Heart right ventricle (tissue), 16 donors: ENCODE results near the gene VMO1. TPM values are rescaled to one million over a fixed set of nuclear protein-coding genes. Genes with fewer than 3 reads are reported as not detected.

Experiments used
- ATAC-seq, 8 donors: fragments of 200-7000 bp; cut with Tn5 transposase; one replicate each; pipeline ENCODE4 v1.9.1; 2020; ENCODE audit warnings: mild to moderate bottlenecking in 8 of 8, moderate library complexity in 8 of 8, moderate number of reproducible peaks in 1 of 8
- DNase-seq, 2 donors: peaks; one replicate each; pipeline ENCODE4 v3.0.0-alpha.2; 2020
- H3K27ac ChIP-seq, 10 donors: fragments of 200-600 bp; sonication (generic) in 2 of 10; one replicate each; pipeline versions ENCODE4 v1.5.0 to v1.8.0; 2020 to 2022; ENCODE audit warnings: mild to moderate bottlenecking in 3 of 10
- H3K27me3 ChIP-seq, 7 donors: fragments of 200-600 bp; one replicate each; pipeline ENCODE4 v1.8.0; 2021 to 2022; ENCODE audit warnings: mild to moderate bottlenecking in 2 of 7
- H3K36me3 ChIP-seq, 9 donors: fragments of 200-600 bp; sonication (generic) in 1 of 9; one replicate each; pipeline versions ENCODE4 v1.5.0 to v1.8.0; 2020 to 2022; ENCODE audit warnings: mild to moderate bottlenecking in 2 of 9
- H3K4me1 ChIP-seq, 9 donors: fragments of 200-600 bp; sonication (generic) in 1 of 9; one replicate each; pipeline versions ENCODE4 v1.5.0 to v1.8.0; 2020 to 2022; ENCODE audit warnings: mild to moderate bottlenecking in 4 of 9
- H3K4me3 ChIP-seq, 10 donors: fragments of 200-600 bp; sonication (generic) in 2 of 10; one replicate each; pipeline versions ENCODE4 v1.5.0 to v1.8.0; 2020 to 2022; ENCODE audit warnings: mild to moderate bottlenecking in 7 of 10, moderate library complexity in 2 of 10
- H3K9me3 ChIP-seq, 11 donors: fragments of 200-600 bp in 10 of 11; sonication (generic) in 2 of 11; one replicate each; pipeline versions ENCODE4 v1.5.0 to v1.8.0; 2013 to 2022; ENCODE audit warnings: mild to moderate bottlenecking in 2 of 11, control low read depth in 1 of 11, moderate library complexity in 1 of 11
- WGBS, 2 donors: extraction: QIAGEN DNeasy Blood & Tissue Kit; methylation state at CpG; one replicate each; pipeline ENCODE4 v1.1.7; 2013; ENCODE audit warnings: inconsistent platforms in 1 of 2; 5-methylcytosine and 5-hydroxymethylcytosine counted together
- intact Hi-C, 10 donors: fragments of 100-400 bp; cut with DNase I; formaldehyde crosslinking; loops; one replicate each; pipeline versions ENCODE4 v1.11.1 to v1.14.2; 2022
- long read RNA-seq, 3 donors: library from polyadenylated mRNA; unstranded; transcript quantifications; one replicate each; pipeline ENCODE4 v2.0.0, GENCODE V29; 2020 to 2021
- polyA plus RNA-seq, 2 donors: library from polyadenylated mRNA; stranded (reverse); fragments of 200-250 nt; gene quantifications; one replicate each; pipeline ENCODE4 v1.2.3, GENCODE V29; 2013
- total RNA-seq, 10 donors: library from RNA; stranded (reverse); fragmentation: NEBNext Ultra II Directional in 3 of 10; extraction: Animal tissue kit (Norgen Biotek cat#: 25700) in 3 of 10; gene quantifications; one replicate each; pipeline versions ENCODE4 v1.2.1 to v1.2.4, GENCODE V29; 2021 to 2023
- TF ChIP-seq, protein P1 (sequence below), 9 donors: fragments of 200-600 bp; sonication (generic) in 2 of 9; IDR thresholded peaks; one replicate each; pipeline versions ENCODE4 v1.5.0 to v1.8.0; 2021 to 2022; ENCODE audit warnings: antibody characterized with exemption in 9 of 9, mild to moderate bottlenecking in 5 of 9, moderate library complexity in 1 of 9
- donor health status: Arrhythmogenic right ventricular cardiomyopathy.
- donor health status: ischemic (EF 13 %, LVEDD 7.1; RV severe dilation, severe dysfunction).
- donor health status: healthy with polysubstance abuse.
- donor health status: DM: no; HTN: yes; CAD: no.
- donor health status: DM: no; HTN: no; CAD: no.
- donor health status: ischemic (EF 25% LVEDD 6.9; RV normal size, moderate dysfunction).
- donor health status: ischemic (EF 25% LVEDD 5.7; RV mildly dilated, moderate dysfunction).
- donor health status: healthy.
- donor health status: DM: yes; HTN: yes; CAD: no.
- donor health status: Ischemic cardiomyopathy.
- donor health status: ischemic (EF 35%, LVEDD 5.7; RV mildly dilated, moderate dysfunction).
- donor health status: nonischemic (EF 11% LVEDD 7.7; RV severe dilation, severe dysfunction).
- donor health status: DM: yes; HTN: yes; CAD: no.
- donor health status: PGD.
- donor health status: ischemic (EF 29% LVEDD 5.4; RV normal size, mild dysfunction).
- donor health status: nonischemic (EF 23%, LVEDD 6.1; RV moderate dilation, normal function).

Gene VMO1, protein sequence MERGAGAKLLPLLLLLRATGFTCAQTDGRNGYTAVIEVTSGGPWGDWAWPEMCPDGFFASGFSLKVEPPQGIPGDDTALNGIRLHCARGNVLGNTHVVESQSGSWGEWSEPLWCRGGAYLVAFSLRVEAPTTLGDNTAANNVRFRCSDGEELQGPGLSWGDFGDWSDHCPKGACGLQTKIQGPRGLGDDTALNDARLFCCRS
- total RNA-seq (1 to 10 TPM in 1 of 10 donors, under 1 TPM in 7, not detected in 2; 0.38 to 2.1 (median 0.59) TPM), polyA plus RNA-seq (1 to 10 TPM; 1.2 to 1.8 TPM)
- long read RNA-seq, donor 1, result 0 reads
- long read RNA-seq, donor 2, result 0 reads
- long read RNA-seq, donor 3, result 0 reads

DNA sequence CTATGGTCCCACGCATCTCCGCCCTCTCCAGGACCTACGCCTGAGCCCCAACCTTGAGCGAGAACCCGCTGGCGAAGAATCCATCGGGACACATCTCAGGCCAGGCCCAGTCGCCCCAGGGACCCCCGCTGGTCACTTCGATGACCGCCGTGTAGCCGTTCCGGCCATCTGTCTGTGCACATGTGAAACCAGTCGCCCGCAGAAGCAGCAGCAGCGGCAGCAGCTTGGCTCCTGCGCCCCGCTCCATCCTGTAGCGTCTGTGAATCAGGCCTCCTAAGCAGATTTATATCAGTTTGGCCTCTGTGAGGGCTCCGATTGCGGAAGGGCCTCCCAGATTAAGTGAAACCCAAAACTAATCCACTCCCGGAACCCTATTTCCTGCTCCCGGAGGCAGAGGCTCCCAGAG is at the start of gene VMO1:
Gene VMO1 (minus strand): TSS at position 259 of the 406 bp plus-strand sequence. CDS start 12 bp downstream, at position 247.
- ATAC-seq (peak in 4 of 8 donors; percentile 12 to 24 (median 18)), DNase-seq (peak in 1 of 2 donors; percentile 32)
- Histone ChIP-seq H3K36me3 (no peaks in the 10 kb centered on the region), H3K4me3 (peak within 1 kb of the TSS in 9 of 10 donors; percentile 23 to 55 (median 40)), H3K9me3 (no peaks in the 10 kb centered on the region), H3K4me1 (peaks cover 16 to 50% (median 44%) of the 10 kb centered on the region in 9 donors), H3K27me3 (peaks cover 0 to 79% (median 48%) of the 10 kb centered on the region in 7 donors), H3K27ac (peak within 1 kb of the TSS in 5 of 10 donors; percentile 10 to 50 (median 42))
- TF ChIP-seq, protein P1, sequence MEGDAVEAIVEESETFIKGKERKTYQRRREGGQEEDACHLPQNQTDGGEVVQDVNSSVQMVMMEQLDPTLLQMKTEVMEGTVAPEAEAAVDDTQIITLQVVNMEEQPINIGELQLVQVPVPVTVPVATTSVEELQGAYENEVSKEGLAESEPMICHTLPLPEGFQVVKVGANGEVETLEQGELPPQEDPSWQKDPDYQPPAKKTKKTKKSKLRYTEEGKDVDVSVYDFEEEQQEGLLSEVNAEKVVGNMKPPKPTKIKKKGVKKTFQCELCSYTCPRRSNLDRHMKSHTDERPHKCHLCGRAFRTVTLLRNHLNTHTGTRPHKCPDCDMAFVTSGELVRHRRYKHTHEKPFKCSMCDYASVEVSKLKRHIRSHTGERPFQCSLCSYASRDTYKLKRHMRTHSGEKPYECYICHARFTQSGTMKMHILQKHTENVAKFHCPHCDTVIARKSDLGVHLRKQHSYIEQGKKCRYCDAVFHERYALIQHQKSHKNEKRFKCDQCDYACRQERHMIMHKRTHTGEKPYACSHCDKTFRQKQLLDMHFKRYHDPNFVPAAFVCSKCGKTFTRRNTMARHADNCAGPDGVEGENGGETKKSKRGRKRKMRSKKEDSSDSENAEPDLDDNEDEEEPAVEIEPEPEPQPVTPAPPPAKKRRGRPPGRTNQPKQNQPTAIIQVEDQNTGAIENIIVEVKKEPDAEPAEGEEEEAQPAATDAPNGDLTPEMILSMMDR (IDR thresholded peaks at IDR 0.05), result no peak
- 3 to 5% methylated on average over 24 of the region's 24 CpGs for WGBS, 2 donors
- intact Hi-C loops, result loop anchor here in 9 of 10 donors (2.0 to 10.0 kb wide), 7 partner anchors 44 to 116 kb away; partner anchors contain the start of genes MED11 (in 6 of the 9), ARRB2 (in 2 of the 9), CXCL16 (in 2 of the 9) and ZMYND15 (in 2 of the 9)

DNA sequence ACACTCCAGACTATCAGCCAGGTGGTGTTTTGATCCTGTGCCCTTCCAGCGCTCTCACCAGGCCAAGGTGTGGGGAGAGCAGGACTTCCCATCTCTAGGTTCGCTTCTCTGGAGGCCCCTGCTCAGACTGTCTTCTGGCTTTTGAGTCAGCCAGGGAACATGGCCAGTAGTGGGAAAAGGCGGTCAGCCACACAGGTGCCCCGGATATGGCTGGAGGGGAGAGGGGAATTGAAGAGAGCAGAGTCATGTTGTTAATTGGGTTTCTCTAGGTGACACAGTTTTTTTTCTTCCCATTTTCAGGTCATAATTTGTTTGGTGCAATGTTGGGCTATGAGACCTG is 48.5 kb upstream of the VMO1 start:
- intact Hi-C loops, result loop anchor here in 5 of 10 donors (5.0 to 10.0 kb wide), 3 partner anchors 37 to 50 kb away; partner anchors contain the start of gene PSMB6 (in 3 of the 5)
- ATAC-seq (no peak), DNase-seq (no peak)
- TF ChIP-seq, protein P1 (IDR thresholded peaks at IDR 0.05), result no peak
- Histone ChIP-seq H3K9me3 (no peaks in the 10 kb centered on the region), H3K4me3 (peak overlapping the region in 9 of 10 donors; percentile 67 to 99 (median 91)), H3K4me1 (peaks cover 10 to 62% (median 58%) of the 10 kb centered on the region in 9 donors), H3K27me3 (no peaks in the 10 kb centered on the region), H3K36me3 (peaks cover 0 to 9% (median 0%) of the 10 kb centered on the region in 9 donors), H3K27ac (peak overlapping the region in 8 of 10 donors; percentile 89 to 97 (median 93))
- 69 to 84% methylated on average over 4 of the region's 4 CpGs for whole genome bisulfite sequencing, 2 donors

DNA sequence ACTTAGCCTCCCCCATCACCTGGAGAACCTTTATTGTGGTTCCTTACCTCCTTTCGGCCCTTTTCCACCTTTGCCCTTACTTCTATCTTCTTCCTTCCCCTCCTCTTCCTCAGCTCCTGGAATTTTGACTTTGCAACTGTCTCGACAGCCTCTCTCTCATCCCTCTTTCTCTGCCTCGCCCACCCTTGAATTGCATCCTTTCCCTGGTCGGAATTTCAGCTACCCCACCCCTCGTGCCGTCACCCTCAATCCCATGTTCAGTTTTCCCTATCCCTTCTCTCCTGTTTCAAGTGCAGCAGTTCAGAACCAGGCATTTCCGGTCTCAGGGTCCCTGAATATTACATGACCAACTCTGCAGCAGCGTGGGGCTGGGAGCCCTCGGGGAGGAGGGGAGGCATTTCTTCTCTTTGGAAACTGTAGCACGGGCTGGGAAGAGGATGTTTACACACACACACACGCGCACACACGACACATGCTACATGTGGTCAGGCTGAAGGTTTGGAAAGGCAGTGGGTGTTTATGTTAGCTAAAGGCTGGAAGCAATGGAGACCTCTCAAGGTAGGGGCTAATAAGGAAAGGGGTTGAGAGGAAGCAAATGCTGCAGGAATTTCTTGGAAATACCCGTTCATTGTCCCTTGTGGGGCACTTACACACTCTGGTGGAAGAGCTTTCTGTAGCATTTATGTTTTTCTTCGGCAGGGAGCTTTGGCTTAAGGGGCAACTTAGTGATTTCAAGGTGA is 47.9 kb upstream of the VMO1 start:
- H3K4me1 ChIP-seq, result peaks cover 10 to 57% (median 54%) of the 10 kb centered on the region in 9 donors
- ATAC-seq (peak in 5 of 8 donors; percentile 1 to 31 (median 7)), DNase-seq (peak in 1 of 2 donors; percentile 38)
- no peaks in the 10 kb centered on the region for H3K27me3 ChIP-seq
- peaks cover 0 to 9% (median 0%) of the 10 kb centered on the region in 9 donors for H3K36me3 ChIP-seq
- peak overlapping the region; percentile 67 to 99 (median 90) for H3K4me3 ChIP-seq
- TF ChIP-seq, protein P1 (IDR thresholded peaks at IDR 0.05), result no peak
- WGBS, 2 donors, result 5 to 10% methylated on average over 15 of the region's 15 CpGs
- H3K27ac ChIP-seq, result peak overlapping the region; percentile 64 to 97 (median 92)
- intact Hi-C loops, result loop anchor here in 4 of 10 donors (2.0 to 10.0 kb wide), 2 partner anchors 43 to 51 kb away; no protein-coding TSS in a partner anchor
- H3K9me3 ChIP-seq, result no peaks in the 10 kb centered on the region
